ENCODE data around the gene OCIAD1.

DNA sequence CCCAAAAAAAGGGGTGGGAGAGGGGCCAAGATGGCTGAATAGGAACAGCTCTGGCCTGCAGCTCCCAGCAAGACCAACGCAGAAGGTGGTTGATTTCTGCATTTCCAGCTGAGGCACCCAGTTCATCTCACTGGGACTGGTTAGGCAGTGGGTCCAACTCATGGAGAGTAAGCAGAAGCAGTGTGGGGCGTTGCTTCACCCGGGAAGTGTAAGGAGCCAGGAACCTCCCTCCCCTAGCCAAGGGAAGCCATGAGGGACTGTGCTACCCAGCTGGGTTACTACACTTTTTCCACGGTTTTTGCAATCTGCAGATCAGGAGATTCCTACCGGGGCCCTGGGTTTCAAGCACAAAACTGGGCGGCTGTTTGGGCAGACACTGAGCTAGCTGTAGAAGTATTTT, 13.9 kb upstream of the OCIAD1 start:
- TF ChIP-seq, protein P1, sequence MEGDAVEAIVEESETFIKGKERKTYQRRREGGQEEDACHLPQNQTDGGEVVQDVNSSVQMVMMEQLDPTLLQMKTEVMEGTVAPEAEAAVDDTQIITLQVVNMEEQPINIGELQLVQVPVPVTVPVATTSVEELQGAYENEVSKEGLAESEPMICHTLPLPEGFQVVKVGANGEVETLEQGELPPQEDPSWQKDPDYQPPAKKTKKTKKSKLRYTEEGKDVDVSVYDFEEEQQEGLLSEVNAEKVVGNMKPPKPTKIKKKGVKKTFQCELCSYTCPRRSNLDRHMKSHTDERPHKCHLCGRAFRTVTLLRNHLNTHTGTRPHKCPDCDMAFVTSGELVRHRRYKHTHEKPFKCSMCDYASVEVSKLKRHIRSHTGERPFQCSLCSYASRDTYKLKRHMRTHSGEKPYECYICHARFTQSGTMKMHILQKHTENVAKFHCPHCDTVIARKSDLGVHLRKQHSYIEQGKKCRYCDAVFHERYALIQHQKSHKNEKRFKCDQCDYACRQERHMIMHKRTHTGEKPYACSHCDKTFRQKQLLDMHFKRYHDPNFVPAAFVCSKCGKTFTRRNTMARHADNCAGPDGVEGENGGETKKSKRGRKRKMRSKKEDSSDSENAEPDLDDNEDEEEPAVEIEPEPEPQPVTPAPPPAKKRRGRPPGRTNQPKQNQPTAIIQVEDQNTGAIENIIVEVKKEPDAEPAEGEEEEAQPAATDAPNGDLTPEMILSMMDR (IDR thresholded peaks at IDR 0.05; ENCODE audit: low read depth, low read length, poor library complexity, severe bottlenecking) = no peak
- TF ChIP-seq EZH2phosphoT487 (IDR thresholded peaks at IDR 0.05; ENCODE audit: borderline replicate concordance, low read length) = no peak

Data from DOHH2 (cell line).